Smooth muscle cell (in vitro differentiated cells): Measurements from ENCODE around the gene ACTN1. TPM values are rescaled to one million over a fixed set of nuclear protein-coding genes. Genes with fewer than 3 reads are reported as not detected.

Experiments
- DNase-seq: peaks from one replicate; lab custom pipeline; 2025; ENCODE audit not compliant: unreplicated experiment; lab: John Stamatoyannopoulos, UW
- H2AFZ ChIP-seq: fragments of 200-600 bp; sonication (generic); 2 replicates; pipeline ENCODE4 v1.6.0; 2016; ENCODE audit warnings: antibody characterized with exemption, low read depth, mild to moderate bottlenecking
- H3F3A ChIP-seq: fragments of 200-600 bp; sonication (generic); 2 replicates; pipeline ENCODE4 v1.6.0; 2017; ENCODE audit warnings: antibody characterized with exemption, low read depth
- H3K27ac ChIP-seq: fragments of 200-600 bp; sonication (generic); 2 replicates; pipeline ENCODE4 v1.5.1; 2016; ENCODE audit warnings: low read depth, mild to moderate bottlenecking
- H3K27me3 ChIP-seq: fragments of 200-600 bp; sonication (generic); 2 replicates; pipeline ENCODE4 v1.6.1; 2016; ENCODE audit warnings: low read depth, mild to moderate bottlenecking
- H3K36me3 ChIP-seq: fragments of 200-600 bp; sonication (generic); 2 replicates; pipeline ENCODE4 v1.5.1; 2016; ENCODE audit warnings: low read depth
- H3K4me1 ChIP-seq: fragments of 200-600 bp; sonication (generic); 2 replicates; pipeline ENCODE4 v1.5.1; 2016; ENCODE audit warnings: low read depth
- H3K4me2 ChIP-seq: fragments of 200-600 bp; sonication (generic); 2 replicates; pipeline ENCODE4 v1.6.0; 2016; ENCODE audit warnings: mild to moderate bottlenecking
- H3K4me3 ChIP-seq: fragments of 200-600 bp; sonication (generic); 2 replicates; pipeline ENCODE4 v1.5.1; 2016; ENCODE audit warnings: mild to moderate bottlenecking
- H3K79me2 ChIP-seq: fragments of 200-600 bp; sonication (generic); 2 replicates; pipeline ENCODE4 v1.6.0; 2016; ENCODE audit warnings: low read depth, mild to moderate bottlenecking
- H3K9ac ChIP-seq: fragments of 200-600 bp; sonication (generic); 2 replicates; pipeline ENCODE4 v1.6.0; 2016; ENCODE audit warnings: low read depth
- H3K9me3 ChIP-seq: fragments of 200-600 bp; sonication (generic); replicated peaks from 2 replicates; pipeline ENCODE4 v1.5.1; 2016; ENCODE audit warnings: low read depth
- H4K20me1 ChIP-seq: fragments of 200-600 bp; sonication (generic); 2 replicates; pipeline ENCODE4 v1.6.0; 2016; ENCODE audit warnings: low read depth
- CTCF ChIP-seq: fragments of 200-600 bp; sonication (generic); IDR thresholded peaks from 2 replicates; pipeline ENCODE4 v1.5.1; 2017; ENCODE audit warnings: borderline replicate concordance, mild to moderate bottlenecking, antibody characterized with exemption; ENCODE audit not compliant: insufficient read depth, poor library complexity, severe bottlenecking
- WGBS: methylation state at CpG from one replicate; pipeline ENCODE4 v1.1.7; 2016; ENCODE audit warnings: low lambda C conversion rate; 5-methylcytosine and 5-hydroxymethylcytosine counted together
- polyA plus RNA-seq: library from polyadenylated mRNA; unstranded; fragments of >200 nt; fragmentation: Nextera tagmentation; extraction: Ambion mirVana; gene quantifications from 2 replicates; pipeline ENCODE4 v1.2.1, GENCODE V29; 2016
- total RNA-seq: library from RNA; depleted of rRNA; stranded (reverse); fragments of >200 nt; gene quantifications from 2 replicates; pipeline ENCODE4 v1.2.3, GENCODE V29; 2014

The ACTN1 gene
- total and polyA plus RNA-seq, 2 experiments from 2014 or later: 422 to 806 TPM

- peaks cover 85% of the 10 kb centered on the region for H3K79me2 ChIP-seq
- TF ChIP-seq CTCF: peak; percentile 96
- H3K4me2 ChIP-seq: no peak overlapping the region
- 55% methylated on average over 12 of the region's 12 CpGs for WGBS
- no peak overlapping the region for H3K4me3 ChIP-seq
- peaks cover 100% of the 10 kb centered on the region for H4K20me1 ChIP-seq
- peak overlapping the region; percentile 35 for H3K27ac ChIP-seq
- H3K9ac ChIP-seq: no peak overlapping the region
- H3K36me3 ChIP-seq: peaks cover 15% of the 10 kb centered on the region
- peaks cover 75% of the 10 kb centered on the region for H3F3A ChIP-seq
- no peak overlapping the region for H2AFZ ChIP-seq
- DNase-seq: peak; percentile 31
- no peaks in the 10 kb centered on the region for H3K9me3 ChIP-seq
- no peaks in the 10 kb centered on the region for H3K4me1 ChIP-seq
- H3K27me3 ChIP-seq: no peaks in the 10 kb centered on the region
Observed at GRCh38 chr14:68911594-68912227, 67.4 kb downstream of the ACTN1 start.

- no peak for TF ChIP-seq CTCF
- no peaks in the 10 kb centered on the region for H3K9me3 ChIP-seq
- DNase-seq: no peak
- no peak overlapping the region for H3K4me3 ChIP-seq
- no peaks in the 10 kb centered on the region for H3K27me3 ChIP-seq
- H3F3A ChIP-seq: peaks cover 69% of the 10 kb centered on the region
- no peak overlapping the region for H3K4me2 ChIP-seq
- 84% methylated on average over 9 of the region's 9 CpGs for WGBS
- no peak overlapping the region for H3K9ac ChIP-seq
- peak overlapping the region; percentile 35 for H3K27ac ChIP-seq
- H3K79me2 ChIP-seq: peaks cover 85% of the 10 kb centered on the region
- no peak overlapping the region for H2AFZ ChIP-seq
- H4K20me1 ChIP-seq: peaks cover 100% of the 10 kb centered on the region
- H3K36me3 ChIP-seq: peaks cover 15% of the 10 kb centered on the region
- H3K4me1 ChIP-seq: no peaks in the 10 kb centered on the region
Observed at GRCh38 chr14:68910540-68910939, 68.6 kb downstream of the ACTN1 start.

- WGBS: 92% methylated on average over 5 of the region's 5 CpGs
- Histone ChIP-seq H3K4me1 (no peaks in the 10 kb centered on the region), H3K4me2 (no peak overlapping the region), H3K27me3 (no peaks in the 10 kb centered on the region), H2AFZ (no peak overlapping the region), H3K9ac (no peak overlapping the region), H3K27ac (peak overlapping the region; percentile 2), H3K79me2 (peaks cover 84% of the 10 kb centered on the region), H3K9me3 (no peaks in the 10 kb centered on the region), H3K36me3 (peaks cover 30% of the 10 kb centered on the region), H3F3A (peaks cover 63% of the 10 kb centered on the region), H4K20me1 (peaks cover 100% of the 10 kb centered on the region), H3K4me3 (no peak overlapping the region)
- no peak for DNase-seq
- no peak for TF ChIP-seq CTCF
Observed at GRCh38 chr14:68908803-68909202, 70.3 kb downstream of the ACTN1 start.

- Histone ChIP-seq H3K4me3 (no peak overlapping the region), H3K9me3 (no peaks in the 10 kb centered on the region), H3K27ac (no peak overlapping the region), H4K20me1 (peaks cover 100% of the 10 kb centered on the region), H3K4me1 (no peaks in the 10 kb centered on the region), H3K36me3 (peaks cover 32% of the 10 kb centered on the region), H3K27me3 (no peaks in the 10 kb centered on the region), H3F3A (peaks cover 57% of the 10 kb centered on the region), H2AFZ (no peak overlapping the region), H3K9ac (no peak overlapping the region), H3K4me2 (no peak overlapping the region), H3K79me2 (peaks cover 82% of the 10 kb centered on the region)
- DNase-seq: no peak
- 98% methylated on average over 8 of the region's 8 CpGs for WGBS
- no peak for TF ChIP-seq CTCF
Observed at GRCh38 chr14:68908201-68908600, 70.9 kb downstream of the ACTN1 start.
